K562 (cell line): ENCODE measurements around the gene CCDC159. TPM values are rescaled to one million over a fixed set of nuclear protein-coding genes. Genes with fewer than 3 reads are reported as not detected.

ENCODE experiments used
- BHLHE40 ChIP-seq: IDR thresholded peaks from 2 replicates; pipeline ENCODE4 v1.6.1; 2011; ENCODE audit warnings: low read length, improper control_type of control experiment
- CEBPB ChIP-seq: fragments of 450-650 bp; IDR thresholded peaks from 2 replicates; pipeline ENCODE4 v1.6.1; 2016; ENCODE audit warnings: missing genetic modification characterization, missing compliant biosample characterization
- EP400 ChIP-seq: fragments of 450-650 bp; IDR thresholded peaks from 2 replicates; pipeline ENCODE4 v1.6.1; 2017; ENCODE audit warnings: antibody characterized with exemption, mild to moderate bottlenecking, moderate library complexity
- FOS ChIP-seq: IDR thresholded peaks from 3 replicates; pipeline ENCODE4 v1.6.1; 2011; ENCODE audit not compliant: insufficient read length; ENCODE audit errors: extremely low read depth
- FOXA3 ChIP-seq, 2 experiments: fragments of 450-650 bp in 1 of 2; sonication (generic) in 1 of 2; formaldehyde crosslinking; IDR thresholded peaks in 1 of 2; conservative IDR thresholded peaks in 1 of 2; 2 replicates each; pipeline versions ENCODE4 v1.4.0 to v1.8.0; 2020 to 2022; ENCODE audit warnings: mild to moderate bottlenecking in 2 of 2, missing genetic modification reagents in 1 of 2
- JUN ChIP-seq, 2 experiments: sonication (generic) in 1 of 2; formaldehyde crosslinking in 1 of 2; IDR thresholded peaks; 2 replicates each; pipeline versions ENCODE4 v1.6.1 to v1.8.0; 2012 to 2022; ENCODE audit warnings: borderline replicate concordance in 2 of 2, mild to moderate bottlenecking in 2 of 2, improper control_type of control experiment in 1 of 2, low read depth in 1 of 2, low read length in 1 of 2, missing genetic modification reagents in 1 of 2
- MAZ ChIP-seq, 2 experiments: fragments of 450-650 bp in 1 of 2; sonication (generic) in 1 of 2; formaldehyde crosslinking; IDR thresholded peaks in 1 of 2; conservative IDR thresholded peaks in 1 of 2; 2 replicates each; pipeline versions ENCODE4 v1.4.0 to v1.5.0; 2020; ENCODE audit warnings: mild to moderate bottlenecking in 1 of 2, missing genetic modification reagents in 1 of 2
- RBFOX2 ChIP-seq: fragments of 200-400 bp; formaldehyde crosslinking; IDR thresholded peaks from 2 replicates; pipeline ENCODE4 v1.6.1; 2017; ENCODE audit warnings: low read depth, mild to moderate bottlenecking, low read length, moderate library complexity
- SP2 ChIP-seq: IDR thresholded peaks from 2 replicates; pipeline ENCODE4 v1.6.1; 2011; ENCODE audit warnings: mild to moderate bottlenecking, low read depth, low read length, moderate library complexity; ENCODE audit not compliant: poor library complexity, severe bottlenecking; ENCODE audit errors: extremely low read depth
- YBX1 ChIP-seq: fragments of 450-650 bp; IDR thresholded peaks from 2 replicates; pipeline ENCODE4 v1.7.1; 2016; ENCODE audit warnings: mild to moderate bottlenecking
- ZNF232 ChIP-seq: sonication (generic); formaldehyde crosslinking; IDR thresholded peaks from 2 replicates; pipeline ENCODE4 v1.8.0; 2022; ENCODE audit warnings: mild to moderate bottlenecking, missing genetic modification reagents
- polyA plus RNA-seq, 8 experiments: library from polyadenylated mRNA; depleted of rRNA in 4 of 8; stranded (reverse) in 5 of 8; unstranded in 3 of 8; fragments of >200 nt; fragmentation: Nextera tagmentation in 2 of 8; fragmentation: Illumina TruSeq in 1 of 8; extraction: Ambion mirVana in 2 of 8; extraction: Trizol in 1 of 8; gene quantifications; 2 replicates each; pipeline versions ENCODE4 v1.2.1 to v1.2.3, GENCODE V29; 2011 to 2014; ENCODE audit warnings: inconsistent platforms in 1 of 8, missing spikeins in 1 of 8
- total RNA-seq, 7 experiments: library from RNA; depleted of rRNA in 6 of 7; stranded (reverse); fragments of >200 nt in 6 of 7; fragmentation: Illumina TruSeq in 2 of 7; extraction: Trizol in 2 of 7; gene quantifications; 2 replicates each; pipeline versions ENCODE4 v1.2.1 to v1.2.3, GENCODE V29; 2011 to 2021; ENCODE audit warnings: low replicate concordance in 1 of 7
- TF ChIP-seq, protein P1 (sequence below), 2 experiments: fragments of 450-650 bp; formaldehyde crosslinking in 1 of 2; IDR thresholded peaks; 2 replicates each; pipeline versions ENCODE4 v1.4.0 to v1.6.1; 2014 to 2020; ENCODE audit warnings: mild to moderate bottlenecking in 2 of 2, borderline replicate concordance in 1 of 2, low read depth in 1 of 2
- TF ChIP-seq, protein P2 (sequence below): fragments of 450-650 bp; IDR thresholded peaks from 2 replicates; pipeline ENCODE4 v1.7.1; 2018; ENCODE audit warnings: mild to moderate bottlenecking, low read depth; ENCODE audit not compliant: partially characterized antibody
- TF ChIP-seq, protein P3 (sequence below): sonication (generic); formaldehyde crosslinking; IDR thresholded peaks from 2 replicates; pipeline ENCODE4 v1.9.0; 2022; ENCODE audit warnings: mild to moderate bottlenecking, missing genetic modification reagents

The CCDC159 gene
- total and polyA plus RNA-seq, 9 of the 15 experiments (the other 6 are each of a cell fraction or from before 2014, with no cell fraction given) = 0.68 to 10.1 (median 4.7) TPM

GRCh38 chr19:11346104-11346940, at the start of gene CCDC159, which contains the start of gene TMEM205 (continued):
- TF ChIP-seq, protein P1, sequence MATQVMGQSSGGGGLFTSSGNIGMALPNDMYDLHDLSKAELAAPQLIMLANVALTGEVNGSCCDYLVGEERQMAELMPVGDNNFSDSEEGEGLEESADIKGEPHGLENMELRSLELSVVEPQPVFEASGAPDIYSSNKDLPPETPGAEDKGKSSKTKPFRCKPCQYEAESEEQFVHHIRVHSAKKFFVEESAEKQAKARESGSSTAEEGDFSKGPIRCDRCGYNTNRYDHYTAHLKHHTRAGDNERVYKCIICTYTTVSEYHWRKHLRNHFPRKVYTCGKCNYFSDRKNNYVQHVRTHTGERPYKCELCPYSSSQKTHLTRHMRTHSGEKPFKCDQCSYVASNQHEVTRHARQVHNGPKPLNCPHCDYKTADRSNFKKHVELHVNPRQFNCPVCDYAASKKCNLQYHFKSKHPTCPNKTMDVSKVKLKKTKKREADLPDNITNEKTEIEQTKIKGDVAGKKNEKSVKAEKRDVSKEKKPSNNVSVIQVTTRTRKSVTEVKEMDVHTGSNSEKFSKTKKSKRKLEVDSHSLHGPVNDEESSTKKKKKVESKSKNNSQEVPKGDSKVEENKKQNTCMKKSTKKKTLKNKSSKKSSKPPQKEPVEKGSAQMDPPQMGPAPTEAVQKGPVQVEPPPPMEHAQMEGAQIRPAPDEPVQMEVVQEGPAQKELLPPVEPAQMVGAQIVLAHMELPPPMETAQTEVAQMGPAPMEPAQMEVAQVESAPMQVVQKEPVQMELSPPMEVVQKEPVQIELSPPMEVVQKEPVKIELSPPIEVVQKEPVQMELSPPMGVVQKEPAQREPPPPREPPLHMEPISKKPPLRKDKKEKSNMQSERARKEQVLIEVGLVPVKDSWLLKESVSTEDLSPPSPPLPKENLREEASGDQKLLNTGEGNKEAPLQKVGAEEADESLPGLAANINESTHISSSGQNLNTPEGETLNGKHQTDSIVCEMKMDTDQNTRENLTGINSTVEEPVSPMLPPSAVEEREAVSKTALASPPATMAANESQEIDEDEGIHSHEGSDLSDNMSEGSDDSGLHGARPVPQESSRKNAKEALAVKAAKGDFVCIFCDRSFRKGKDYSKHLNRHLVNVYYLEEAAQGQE (IDR thresholded peaks at IDR 0.05; ENCODE audit: borderline replicate concordance) = peak; percentile 38; the same call in 1 of the 2 replicates
- TF ChIP-seq, protein P1 (CRISPR knock-in tag; IDR thresholded peaks at IDR 0.05; ENCODE audit: low read depth) = no peak
- TF ChIP-seq ZNF232 = 0 out of 2 replicates have a peak, but pooled peaks have one; percentile 26
- TF ChIP-seq JUN (IDR thresholded peaks at IDR 0.05; ENCODE audit: borderline replicate concordance, low read depth, low read length) = peak; percentile 15; the same call in 1 of the 2 replicates
- no peak for TF ChIP-seq JUN (CRISPR knock-in tag; IDR thresholded peaks at IDR 0.05; ENCODE audit: borderline replicate concordance)
- TF ChIP-seq BHLHE40 = 0 out of 2 replicates have a peak, but pooled peaks have one; percentile 10
- TF ChIP-seq EP400 = peak; percentile 26; the same call in 1 of the 2 replicates
- TF ChIP-seq FOXA3 (CRISPR knock-in tag; conservative IDR thresholded peaks at IDR 0.05 in 1 of 2, IDR thresholded peaks at IDR 0.05 in 1 of 2) = peak in 1 of 2 experiments; percentile 55; a peak in 1 of 4 replicates
- peak; percentile 91 for TF ChIP-seq SP2
- TF ChIP-seq, protein P2, sequence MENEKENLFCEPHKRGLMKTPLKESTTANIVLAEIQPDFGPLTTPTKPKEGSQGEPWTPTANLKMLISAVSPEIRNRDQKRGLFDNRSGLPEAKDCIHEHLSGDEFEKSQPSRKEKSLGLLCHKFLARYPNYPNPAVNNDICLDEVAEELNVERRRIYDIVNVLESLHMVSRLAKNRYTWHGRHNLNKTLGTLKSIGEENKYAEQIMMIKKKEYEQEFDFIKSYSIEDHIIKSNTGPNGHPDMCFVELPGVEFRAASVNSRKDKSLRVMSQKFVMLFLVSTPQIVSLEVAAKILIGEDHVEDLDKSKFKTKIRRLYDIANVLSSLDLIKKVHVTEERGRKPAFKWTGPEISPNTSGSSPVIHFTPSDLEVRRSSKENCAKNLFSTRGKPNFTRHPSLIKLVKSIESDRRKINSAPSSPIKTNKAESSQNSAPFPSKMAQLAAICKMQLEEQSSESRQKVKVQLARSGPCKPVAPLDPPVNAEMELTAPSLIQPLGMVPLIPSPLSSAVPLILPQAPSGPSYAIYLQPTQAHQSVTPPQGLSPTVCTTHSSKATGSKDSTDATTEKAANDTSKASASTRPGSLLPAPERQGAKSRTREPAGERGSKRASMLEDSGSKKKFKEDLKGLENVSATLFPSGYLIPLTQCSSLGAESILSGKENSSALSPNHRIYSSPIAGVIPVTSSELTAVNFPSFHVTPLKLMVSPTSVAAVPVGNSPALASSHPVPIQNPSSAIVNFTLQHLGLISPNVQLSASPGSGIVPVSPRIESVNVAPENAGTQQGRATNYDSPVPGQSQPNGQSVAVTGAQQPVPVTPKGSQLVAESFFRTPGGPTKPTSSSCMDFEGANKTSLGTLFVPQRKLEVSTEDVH = no peak
- TF ChIP-seq YBX1 = no peak
- peak; percentile 90 for TF ChIP-seq FOS
- peak in 1 of 2 experiments; percentile 23; a peak in 1 of 4 replicates for TF ChIP-seq MAZ (CRISPR knock-in tag; conservative IDR thresholded peaks at IDR 0.05 in 1 of 2, IDR thresholded peaks at IDR 0.05 in 1 of 2)
- TF ChIP-seq RBFOX2 = peak; percentile 45
- TF ChIP-seq, protein P3, sequence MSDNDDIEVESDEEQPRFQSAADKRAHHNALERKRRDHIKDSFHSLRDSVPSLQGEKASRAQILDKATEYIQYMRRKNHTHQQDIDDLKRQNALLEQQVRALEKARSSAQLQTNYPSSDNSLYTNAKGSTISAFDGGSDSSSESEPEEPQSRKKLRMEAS = peak; percentile 74
- peak; percentile 98 for TF ChIP-seq CEBPB (tag)
